ENCODE results near the gene BICRAL. TPM values are rescaled to one million over a fixed set of nuclear protein-coding genes. Genes with fewer than 3 reads are reported as not detected.

Gene BICRAL
- total and polyA plus RNA-seq, 2 experiments from 2014 or later: 2.1 to 6.3 TPM

DNA sequence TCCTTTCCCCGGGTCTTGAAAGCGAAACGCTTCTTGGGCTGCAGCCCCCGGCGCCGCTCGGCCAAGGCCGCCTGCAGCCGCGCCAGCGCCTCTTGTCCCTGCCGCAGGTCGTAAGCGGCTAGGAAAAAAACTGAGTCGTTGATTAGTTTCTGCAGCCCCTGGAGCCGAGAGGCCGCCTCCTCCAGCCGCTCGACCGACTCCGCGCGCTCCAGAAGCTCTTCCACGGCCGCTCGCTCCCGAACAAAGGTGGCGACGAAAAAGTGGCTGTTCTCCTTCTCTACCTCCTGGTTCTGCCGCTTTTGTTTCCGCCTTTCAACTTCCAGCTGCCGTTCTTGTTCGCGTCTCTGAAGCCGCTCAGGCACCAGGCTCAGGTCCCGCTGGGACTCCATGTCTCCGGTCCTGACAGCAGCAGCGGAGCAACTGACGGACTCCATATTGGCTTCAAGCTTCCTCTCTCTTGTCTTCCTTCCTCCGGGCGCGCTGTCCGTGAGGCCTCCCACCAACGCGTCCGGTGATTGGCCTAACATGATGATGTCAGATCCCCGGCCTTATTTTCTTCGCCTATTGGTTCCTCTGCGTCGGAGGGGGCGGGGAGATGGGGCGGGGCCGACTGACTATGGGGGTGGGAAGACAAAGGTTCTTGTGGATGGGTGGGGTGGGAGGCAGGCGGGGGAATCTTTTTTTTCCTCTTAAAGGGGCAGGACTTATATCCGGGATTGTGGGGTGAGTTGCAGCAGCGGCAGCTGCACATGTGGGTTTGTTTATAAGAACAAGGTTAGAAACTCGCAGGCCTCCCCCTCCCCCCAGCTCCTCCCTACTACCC, 36.0 kb upstream of the BICRAL start, which contains the start of gene TBCC:
TSS of gene TBCC (minus strand) at position 464 of the 823 bp plus-strand sequence. CDS start at position 434, 30 bp downstream.
- H4K20me1 ChIP-seq (ENCODE audit: insufficient read depth, poor library complexity, severe bottlenecking): peaks cover 17% of the 10 kb centered on the region
- peak within 1 kb of the TSS; percentile 73 for H3K4me3 ChIP-seq
- peak within 1 kb of the TSS; percentile 96 for H3K27ac ChIP-seq
- peaks cover 38% of the 10 kb centered on the region for H3K79me2 ChIP-seq
- H3K36me3 ChIP-seq (replicated peaks; ENCODE audit: insufficient read depth, low read depth): no peaks in the 10 kb centered on the region
- H2AFZ ChIP-seq: peak within 1 kb of the TSS; percentile 96
- DNase-seq (ENCODE audit: low spot score): peak; percentile 98
- TF ChIP-seq EZH2phosphoT487 (IDR thresholded peaks at IDR 0.05; ENCODE audit: low read depth, severe bottlenecking, unreplicated experiment) (no peak), EZH2 (IDR thresholded peaks at IDR 0.05; ENCODE audit: borderline replicate concordance) (no peak)
- TF ChIP-seq, protein P1, sequence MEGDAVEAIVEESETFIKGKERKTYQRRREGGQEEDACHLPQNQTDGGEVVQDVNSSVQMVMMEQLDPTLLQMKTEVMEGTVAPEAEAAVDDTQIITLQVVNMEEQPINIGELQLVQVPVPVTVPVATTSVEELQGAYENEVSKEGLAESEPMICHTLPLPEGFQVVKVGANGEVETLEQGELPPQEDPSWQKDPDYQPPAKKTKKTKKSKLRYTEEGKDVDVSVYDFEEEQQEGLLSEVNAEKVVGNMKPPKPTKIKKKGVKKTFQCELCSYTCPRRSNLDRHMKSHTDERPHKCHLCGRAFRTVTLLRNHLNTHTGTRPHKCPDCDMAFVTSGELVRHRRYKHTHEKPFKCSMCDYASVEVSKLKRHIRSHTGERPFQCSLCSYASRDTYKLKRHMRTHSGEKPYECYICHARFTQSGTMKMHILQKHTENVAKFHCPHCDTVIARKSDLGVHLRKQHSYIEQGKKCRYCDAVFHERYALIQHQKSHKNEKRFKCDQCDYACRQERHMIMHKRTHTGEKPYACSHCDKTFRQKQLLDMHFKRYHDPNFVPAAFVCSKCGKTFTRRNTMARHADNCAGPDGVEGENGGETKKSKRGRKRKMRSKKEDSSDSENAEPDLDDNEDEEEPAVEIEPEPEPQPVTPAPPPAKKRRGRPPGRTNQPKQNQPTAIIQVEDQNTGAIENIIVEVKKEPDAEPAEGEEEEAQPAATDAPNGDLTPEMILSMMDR (IDR thresholded peaks at IDR 0.05; ENCODE audit: poor library complexity): no peak
- no peaks in the 10 kb centered on the region for H3K9me3 ChIP-seq (ENCODE audit: low read depth)
- no peaks in the 10 kb centered on the region for H3K27me3 ChIP-seq
- H3K9me2 ChIP-seq (replicated peaks; ENCODE audit: insufficient read depth): no peaks in the 10 kb centered on the region
- peaks cover 16% of the 10 kb centered on the region for H3K4me1 ChIP-seq (ENCODE audit: insufficient read depth)
- under 1% methylated on average over 53 of the region's 57 CpGs for WGBS (ENCODE audit: low lambda C conversion rate, missing lambda C conversion rate)
- H3K4me2 ChIP-seq: peak within 1 kb of the TSS; percentile 93

DNA sequence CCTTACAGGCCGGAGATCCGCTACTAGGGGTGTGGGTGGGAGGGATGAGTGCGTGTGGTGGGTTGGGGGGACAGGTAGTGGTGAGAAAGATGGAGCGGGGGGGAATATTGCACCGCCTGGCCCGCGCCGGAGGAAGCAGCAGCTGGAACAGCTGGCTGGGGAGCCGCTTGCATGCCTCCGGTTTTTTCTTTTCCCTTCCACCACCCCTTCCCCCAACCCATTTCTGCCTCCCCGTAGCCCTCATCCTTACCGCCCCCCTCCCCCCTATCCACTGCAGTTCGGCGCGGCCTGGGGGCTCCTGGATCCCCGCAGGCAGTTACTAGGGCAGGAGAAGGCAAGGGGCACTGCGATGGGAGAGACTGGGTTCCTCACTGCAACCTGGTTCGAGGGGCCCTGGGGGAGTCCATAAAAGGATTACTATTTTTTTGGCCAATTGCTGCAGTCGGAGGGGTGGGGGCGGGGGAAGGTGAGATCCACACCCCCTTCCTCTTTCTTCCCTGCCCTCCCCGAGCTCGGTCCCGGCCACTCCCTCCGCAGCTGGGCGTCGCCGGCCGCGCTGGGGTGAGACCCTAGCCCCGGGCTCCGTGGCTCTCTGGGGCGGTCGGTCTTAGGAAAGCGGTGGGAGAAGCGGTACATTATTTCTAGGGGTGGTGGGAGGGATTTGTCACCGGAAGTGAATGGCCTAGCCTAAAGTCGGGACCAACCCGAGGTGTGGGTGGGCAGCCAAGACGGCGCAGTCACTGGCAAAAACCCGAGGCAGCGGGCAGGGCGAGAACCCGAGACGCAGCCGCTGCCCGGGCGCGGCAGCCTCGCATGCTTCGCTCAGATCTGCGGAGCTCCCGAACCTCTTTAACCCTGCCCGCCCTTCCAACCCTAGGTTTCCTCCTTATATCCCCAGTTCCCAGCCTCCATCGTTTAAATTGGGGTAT, 35.1 kb upstream of the BICRAL start:
- Histone ChIP-seq H3K27me3 (no peaks in the 10 kb centered on the region), H2AFZ (peak overlapping the region; percentile 96), H3K9me3 (ENCODE audit: low read depth) (no peaks in the 10 kb centered on the region), H3K4me2 (peak overlapping the region; percentile 90), H4K20me1 (ENCODE audit: insufficient read depth, poor library complexity, severe bottlenecking) (peaks cover 17% of the 10 kb centered on the region), H3K4me3 (peak overlapping the region; percentile 73), H3K4me1 (ENCODE audit: insufficient read depth) (peaks cover 16% of the 10 kb centered on the region), H3K27ac (peak overlapping the region; percentile 96), H3K79me2 (peaks cover 38% of the 10 kb centered on the region), H3K9me2 (replicated peaks; ENCODE audit: insufficient read depth) (no peaks in the 10 kb centered on the region), H3K36me3 (replicated peaks; ENCODE audit: insufficient read depth, low read depth) (no peaks in the 10 kb centered on the region)
- TF ChIP-seq EZH2phosphoT487 (IDR thresholded peaks at IDR 0.05; ENCODE audit: low read depth, severe bottlenecking, unreplicated experiment): no peak
- TF ChIP-seq, protein P1 (IDR thresholded peaks at IDR 0.05; ENCODE audit: poor library complexity): no peak
- no peak for TF ChIP-seq EZH2 (IDR thresholded peaks at IDR 0.05; ENCODE audit: borderline replicate concordance)
- WGBS (ENCODE audit: low lambda C conversion rate, missing lambda C conversion rate): under 1% methylated on average over 43 of the region's 55 CpGs
- DNase-seq (ENCODE audit: low spot score): peak; percentile 89

- WGBS (ENCODE audit: low lambda C conversion rate, missing lambda C conversion rate): 61% methylated on average over 8 of the region's 8 CpGs
- no peak overlapping the region for H3K4me3 ChIP-seq
- H3K9me2 ChIP-seq (replicated peaks; ENCODE audit: insufficient read depth): no peaks in the 10 kb centered on the region
- H3K9me3 ChIP-seq (ENCODE audit: low read depth): no peaks in the 10 kb centered on the region
- TF ChIP-seq EZH2phosphoT487 (IDR thresholded peaks at IDR 0.05; ENCODE audit: low read depth, severe bottlenecking, unreplicated experiment): no peak
- no peak for TF ChIP-seq EZH2 (IDR thresholded peaks at IDR 0.05; ENCODE audit: borderline replicate concordance)
- TF ChIP-seq, protein P1 (IDR thresholded peaks at IDR 0.05; ENCODE audit: poor library complexity): no peak
- no peaks in the 10 kb centered on the region for H3K36me3 ChIP-seq (replicated peaks; ENCODE audit: insufficient read depth, low read depth)
- peaks cover 15% of the 10 kb centered on the region for H4K20me1 ChIP-seq (ENCODE audit: insufficient read depth, poor library complexity, severe bottlenecking)
- H2AFZ ChIP-seq: no peak overlapping the region
- peaks cover 16% of the 10 kb centered on the region for H3K4me1 ChIP-seq (ENCODE audit: insufficient read depth)
- H3K27me3 ChIP-seq: no peaks in the 10 kb centered on the region
- no peak for DNase-seq (ENCODE audit: low spot score)
- peaks cover 33% of the 10 kb centered on the region for H3K79me2 ChIP-seq
- no peak overlapping the region for H3K27ac ChIP-seq
- H3K4me2 ChIP-seq: peak overlapping the region; percentile 90
These were observed 33.5 kb upstream of the BICRAL start for GRCh38 chr6:42748203-42748898.
